ENCODE measurements around the gene TCHHL1. TPM values are rescaled to one million over a fixed set of nuclear protein-coding genes. Genes with fewer than 3 reads are reported as not detected.

The TCHHL1 gene
- total and polyA plus RNA-seq, 2 of the 13 experiments (the other 11 are each of a cell fraction or from before 2014, with no cell fraction given): not detected

GRCh38 chr1:152047730-152048415, 41.0 kb downstream of the TCHHL1 start (continued):
- TF ChIP-seq ZNF251 (CRISPR knock-in tag; IDR thresholded peaks at IDR 0.05) (no peak), ELF4 (CRISPR knock-in tag; IDR thresholded peaks at IDR 0.05; ENCODE audit: borderline replicate concordance) (no peak), CENPX (CRISPR knock-in tag; IDR thresholded peaks at IDR 0.05) (no peak), ZNF598 (CRISPR knock-in tag; IDR thresholded peaks at IDR 0.05; ENCODE audit: borderline replicate concordance) (no peak), MED13 (CRISPR knock-in tag; IDR thresholded peaks at IDR 0.05) (no peak), CREBL2 (CRISPR knock-in tag; IDR thresholded peaks at IDR 0.05; ENCODE audit: borderline replicate concordance) (no peak), GZF1 (CRISPR knock-in tag; IDR thresholded peaks at IDR 0.05) (no peak), HMGXB3 (CRISPR knock-in tag; IDR thresholded peaks at IDR 0.05; ENCODE audit: borderline replicate concordance) (no peak; the same call in 1 of the 2 replicates), E2F5 (CRISPR knock-in tag; conservative IDR thresholded peaks at IDR 0.05) (no peak), ZNF12 (CRISPR knock-in tag; IDR thresholded peaks at IDR 0.05) (peak; percentile 46; the same call in 1 of the 2 replicates), ZNF891 (CRISPR knock-in tag; IDR thresholded peaks at IDR 0.05) (peak; percentile 64), POLR2AphosphoS5 (IDR thresholded peaks at IDR 0.05; ENCODE audit: low read depth, low read length) (peak; percentile 66), ZNF263 (CRISPR knock-in tag; IDR thresholded peaks at IDR 0.05) (peak; percentile 91), ZBTB3 (CRISPR knock-in tag; IDR thresholded peaks at IDR 0.05; ENCODE audit: borderline replicate concordance, low read depth) (no peak), NCOA5 (CRISPR knock-in tag; IDR thresholded peaks at IDR 0.05) (no peak), ATF2 (CRISPR knock-in tag; IDR thresholded peaks at IDR 0.05) (no peak), ZMYM4 (CRISPR knock-in tag; IDR thresholded peaks at IDR 0.05) (peak; percentile 81), NFATC3 (CRISPR knock-in tag; IDR thresholded peaks at IDR 0.05) (no peak), SP140L (CRISPR knock-in tag; IDR thresholded peaks at IDR 0.05; ENCODE audit: borderline replicate concordance) (no peak), CBX2 (IDR thresholded peaks at IDR 0.05; ENCODE audit: low read depth, low read length) (no peak), CBX2 (CRISPR knock-in tag; IDR thresholded peaks at IDR 0.05; ENCODE audit: low read depth) (no peak), E2F1 (CRISPR knock-in tag; IDR thresholded peaks at IDR 0.05) (no peak), ZC3H4 (CRISPR knock-in tag; IDR thresholded peaks at IDR 0.05; ENCODE audit: borderline replicate concordance) (no peak)

Measured in HepG2 (cell line).